Activated CD4-positive, alpha-beta memory T cell treated with anti-CD3 and anti-CD28 coated beads for 36 hours (primary cell): ENCODE results near the gene ATG5. TPM values are rescaled to one million over a fixed set of nuclear protein-coding genes. Genes with fewer than 3 reads are reported as not detected.

ENCODE experiments used
- CTCF ChIA-PET: fragments of 350-600 bp; sonication (Branson Sonifier 250); formaldehyde crosslinking; loops from one replicate; lab custom pipeline; 2021; ENCODE audit warnings: antibody characterized with exemption, inconsistent platforms; lab: Charles Lee
- POLR2A ChIA-PET: fragments of 350-600 bp; sonication (Branson Sonifier 250); formaldehyde crosslinking; loops from one replicate; lab custom pipeline; 2021; ENCODE audit warnings: antibody characterized with exemption; lab: Charles Lee
- DNase-seq: peaks from one replicate; pipeline ENCODE4 v3.0.0-alpha.2; 2020
- H3K27ac Mint-ChIP-seq: one replicate; pipeline ENCODE4 v1.8.0; 2021; ENCODE audit warnings: mixed read lengths
- H3K27me3 Mint-ChIP-seq: one replicate; pipeline ENCODE4 v1.8.0; 2021; ENCODE audit warnings: mixed read lengths
- H3K36me3 Mint-ChIP-seq: one replicate; pipeline ENCODE4 v1.8.0; 2021; ENCODE audit warnings: mixed read lengths
- H3K4me1 Mint-ChIP-seq: one replicate; pipeline ENCODE4 v1.8.0; 2021; ENCODE audit warnings: low read depth, mixed read lengths
- H3K4me3 Mint-ChIP-seq: one replicate; pipeline ENCODE4 v1.8.0; 2021; ENCODE audit warnings: mild to moderate bottlenecking, mixed read lengths
- H3K9me3 Mint-ChIP-seq: one replicate; pipeline ENCODE4 v1.8.0; 2021; ENCODE audit warnings: mixed read lengths
- intact Hi-C: fragments of 100-400 bp; cut with micrococcal nuclease; formaldehyde crosslinking; loops from one replicate; pipeline ENCODE4 v1.15.1; 2023
- total RNA-seq, 2 experiments: library from RNA; stranded (reverse); gene quantifications; one replicate each; pipeline ENCODE4 v1.2.3, GENCODE V29; 2021

The ATG5 gene
- total RNA-seq, 2 experiments from 2014 or later = 29.2 TPM

DNA sequence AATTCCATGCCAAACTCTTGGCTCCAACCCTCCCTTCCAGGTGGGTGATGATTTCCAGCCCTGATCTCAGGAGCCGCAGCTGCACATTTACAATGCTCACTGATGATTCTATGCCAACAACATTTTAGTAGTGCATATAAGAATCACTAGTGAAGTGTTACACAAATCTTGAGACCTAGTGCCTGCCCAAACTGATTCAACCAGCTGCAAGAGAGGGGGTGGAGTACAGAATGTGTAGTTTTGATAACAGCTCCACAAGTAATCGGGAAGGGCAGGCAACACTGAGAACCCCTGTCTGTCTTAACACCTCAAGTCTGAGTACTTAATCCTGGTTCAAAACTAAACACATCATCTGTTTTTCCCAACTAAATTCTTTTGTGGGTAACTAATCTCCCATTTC lies 147.8 kb downstream of the ATG5 start:
- Mint-ChIP-seq H3K27ac (no peak overlapping the region), H3K9me3 (no peaks in the 10 kb centered on the region), H3K4me1 (peaks cover 27% of the 10 kb centered on the region), H3K4me3 (no peak overlapping the region), H3K36me3 (no peaks in the 10 kb centered on the region), H3K27me3 (no peaks in the 10 kb centered on the region)
- no peak for DNase-seq
- ChIA-PET POLR2A (interaction anchor here (1.2 to 1.8 kb wide), 2 partner anchors 10 to 14 kb away, joined by 3 to 8 read pairs; no protein-coding TSS in a partner anchor), CTCF (interaction anchor here (1.1 kb wide), 2 partner anchors 11 to 467 kb away, joined by 3 to 4 read pairs; no protein-coding TSS in a partner anchor)
- intact Hi-C loops = no loop called here

DNA sequence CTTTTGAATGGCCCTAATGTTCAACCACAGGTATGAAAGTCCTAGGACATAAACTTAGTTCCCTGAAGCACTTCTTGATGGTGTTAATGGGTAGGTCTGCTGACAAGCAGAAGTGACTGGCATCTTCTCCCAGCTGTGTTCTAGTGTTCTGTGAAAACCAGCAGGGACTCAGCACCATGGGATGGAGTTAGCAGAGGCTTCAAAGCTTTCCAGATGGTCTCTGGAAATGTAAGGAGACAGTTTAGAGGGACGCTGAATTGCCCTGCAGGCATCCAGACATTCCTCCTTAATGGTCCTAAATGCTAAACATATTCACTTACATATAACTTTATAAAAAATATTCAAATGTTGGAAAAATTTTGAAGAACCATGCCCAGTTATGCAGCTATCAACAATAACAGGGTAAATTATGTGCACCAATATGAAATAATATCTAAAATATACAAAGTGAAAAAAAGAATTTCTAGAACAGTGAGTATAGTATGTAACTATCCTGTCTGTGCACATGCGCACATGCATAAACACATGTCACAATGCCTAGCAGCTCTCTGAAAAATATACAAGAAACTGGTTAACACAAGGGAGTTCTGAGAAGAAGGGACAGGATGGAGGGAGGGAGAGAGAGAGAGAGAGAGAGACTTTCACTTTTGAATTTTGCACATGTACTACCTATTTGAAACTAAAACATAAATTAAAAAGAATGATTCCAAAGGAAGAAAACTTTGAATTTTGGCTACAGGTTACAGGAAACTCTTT lies 152.3 kb downstream of the ATG5 start:
- H3K27ac Mint-ChIP-seq = no peak overlapping the region
- no peak for DNase-seq
- H3K4me1 Mint-ChIP-seq = peaks cover 38% of the 10 kb centered on the region
- H3K4me3 Mint-ChIP-seq = no peak overlapping the region
- H3K27me3 Mint-ChIP-seq = peaks cover 3% of the 10 kb centered on the region
- ChIA-PET CTCF (interaction anchor here (1.6 kb wide), 1 partner anchor 50 kb away, joined by 5 read pairs; no protein-coding TSS in a partner anchor), POLR2A (no interaction called here)
- intact Hi-C loops = no loop called here
- no peaks in the 10 kb centered on the region for H3K9me3 Mint-ChIP-seq
- H3K36me3 Mint-ChIP-seq = no peaks in the 10 kb centered on the region

DNA sequence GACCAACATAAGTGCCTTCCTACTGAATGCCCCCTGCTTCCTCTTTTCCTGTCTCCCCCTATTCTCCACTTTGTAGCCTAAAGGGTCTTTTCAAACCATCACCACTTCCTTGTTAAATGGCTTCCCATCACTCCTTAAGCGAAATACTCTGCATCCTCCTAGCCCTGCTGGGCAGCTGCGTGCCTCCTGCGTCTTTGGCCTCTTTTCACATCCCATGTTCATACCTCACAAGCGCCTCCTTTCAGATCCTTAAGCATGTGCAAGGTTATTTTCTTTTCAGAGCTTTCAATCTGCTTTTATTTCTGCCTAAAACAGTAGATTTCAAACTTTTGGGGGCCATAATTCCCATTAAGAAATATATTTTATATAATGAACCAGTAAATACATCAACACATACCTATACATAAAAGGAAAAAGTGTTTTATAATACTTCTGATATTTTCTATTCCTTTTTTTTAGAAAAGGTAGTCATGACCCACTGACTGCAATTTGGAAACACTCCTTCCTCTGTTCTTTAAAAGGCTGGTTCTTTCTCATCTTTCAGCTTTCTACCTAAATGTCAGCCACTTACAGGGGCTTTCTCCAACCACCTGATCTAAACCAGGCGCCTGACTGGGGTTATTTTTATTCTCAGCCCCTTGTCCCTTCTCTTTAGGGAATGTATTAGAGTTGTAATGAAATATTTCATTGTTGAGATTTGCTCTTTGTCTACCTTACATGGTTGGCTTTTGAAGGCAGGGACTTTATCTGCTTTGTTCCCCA lies 155.3 kb downstream of the ATG5 start:
- intact Hi-C loops = no loop called here
- H3K9me3 Mint-ChIP-seq = no peaks in the 10 kb centered on the region
- ChIA-PET CTCF (interaction anchor here (1.8 kb wide), 1 partner anchor 16 kb away, joined by 5 read pairs; no protein-coding TSS in a partner anchor), POLR2A (no interaction called here)
- peaks cover 58% of the 10 kb centered on the region for H3K4me1 Mint-ChIP-seq
- no peak overlapping the region for H3K27ac Mint-ChIP-seq
- H3K4me3 Mint-ChIP-seq = no peak overlapping the region
- H3K36me3 Mint-ChIP-seq = no peaks in the 10 kb centered on the region
- DNase-seq = no peak
- H3K27me3 Mint-ChIP-seq = peaks cover 3% of the 10 kb centered on the region

DNA sequence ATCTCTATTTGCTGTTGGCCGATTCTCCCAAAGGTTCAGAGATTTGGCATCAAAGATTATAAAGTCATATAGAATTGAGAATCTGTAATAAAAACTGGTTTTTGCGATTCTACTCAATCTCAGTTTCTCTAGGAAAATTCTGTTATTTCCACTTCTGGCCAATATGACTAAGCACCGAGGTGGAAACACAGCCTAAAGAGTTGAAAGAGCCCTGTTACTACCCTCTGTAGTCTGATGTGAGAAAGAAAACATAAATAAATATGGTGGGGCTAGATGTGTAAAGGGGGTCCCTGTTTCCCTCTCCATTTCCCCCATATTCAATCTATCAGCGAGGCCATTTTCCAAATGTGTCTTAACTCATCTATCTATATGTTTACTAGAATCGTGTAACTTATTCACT lies 156.0 kb downstream of the ATG5 start:
- H3K27ac Mint-ChIP-seq = no peak overlapping the region
- peaks cover 65% of the 10 kb centered on the region for H3K4me1 Mint-ChIP-seq
- ChIA-PET POLR2A (interaction anchor here (1.3 to 3.5 kb wide), 3 partner anchors 8 to 66 kb away, joined by 3 to 13 read pairs (median 8); no protein-coding TSS in a partner anchor), CTCF (interaction anchor here (1.1 to 1.8 kb wide), 2 partner anchors 17 to 23 kb away, joined by 3 to 5 read pairs; no protein-coding TSS in a partner anchor)
- peaks cover 3% of the 10 kb centered on the region for H3K27me3 Mint-ChIP-seq
- no peaks in the 10 kb centered on the region for H3K9me3 Mint-ChIP-seq
- intact Hi-C loops = no loop called here
- H3K4me3 Mint-ChIP-seq = no peak overlapping the region
- DNase-seq = no peak
- H3K36me3 Mint-ChIP-seq = peaks cover under 1% of the 10 kb centered on the region

DNA sequence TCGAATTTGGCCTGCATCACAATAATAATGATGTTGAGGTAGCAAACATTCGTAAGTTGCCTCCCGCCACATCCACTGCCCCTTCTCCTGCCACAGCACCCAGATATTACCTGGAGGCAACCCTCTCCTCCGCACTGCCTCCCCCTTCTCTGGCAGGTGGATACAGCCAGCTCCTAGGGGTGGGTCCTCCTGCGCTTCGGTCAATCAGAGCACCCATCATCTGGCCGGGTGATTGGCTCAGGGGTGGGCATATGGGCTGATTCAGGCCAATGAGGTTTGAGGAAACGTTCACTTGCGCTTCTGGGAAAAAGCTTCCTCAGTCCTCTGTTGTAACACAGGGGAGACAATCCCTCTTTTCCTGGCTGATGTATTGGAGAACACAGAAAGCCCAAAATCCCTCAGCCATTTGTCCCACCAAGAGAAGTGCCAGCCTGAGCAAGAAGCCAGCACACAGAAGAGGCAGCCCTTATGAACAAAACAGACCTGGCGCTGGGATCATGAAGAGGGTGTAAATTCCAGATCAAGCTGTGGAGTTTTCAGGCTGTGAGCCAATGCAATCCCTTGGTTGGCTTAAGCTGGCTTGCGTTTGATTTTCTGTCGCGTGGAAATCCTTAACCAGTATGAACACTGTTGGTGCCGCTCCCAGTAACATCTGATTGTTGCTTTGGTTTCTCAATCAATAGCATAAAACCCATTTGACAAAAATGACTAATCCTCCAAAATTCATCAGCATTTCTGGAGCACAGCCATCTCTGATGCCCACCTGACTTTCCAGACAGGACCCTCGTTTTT lies 157.3 kb downstream of the ATG5 start:
- H3K27me3 Mint-ChIP-seq = peaks cover 3% of the 10 kb centered on the region
- DNase-seq = no peak
- no peak overlapping the region for H3K27ac Mint-ChIP-seq
- ChIA-PET CTCF (interaction anchor here (0.7 to 2.3 kb wide), 7 partner anchors 15 to 133 kb away, joined by 3 to 8 read pairs (median 3); no protein-coding TSS in a partner anchor), POLR2A (interaction anchor here (1.2 to 6.3 kb wide), 8 partner anchors 10 to 69 kb away, joined by 3 to 72 read pairs (median 5); no protein-coding TSS in a partner anchor)
- peaks cover 1% of the 10 kb centered on the region for H3K36me3 Mint-ChIP-seq
- no peak overlapping the region for H3K4me3 Mint-ChIP-seq
- H3K9me3 Mint-ChIP-seq = no peaks in the 10 kb centered on the region
- H3K4me1 Mint-ChIP-seq = peaks cover 72% of the 10 kb centered on the region
- intact Hi-C loops = no loop called here

DNA sequence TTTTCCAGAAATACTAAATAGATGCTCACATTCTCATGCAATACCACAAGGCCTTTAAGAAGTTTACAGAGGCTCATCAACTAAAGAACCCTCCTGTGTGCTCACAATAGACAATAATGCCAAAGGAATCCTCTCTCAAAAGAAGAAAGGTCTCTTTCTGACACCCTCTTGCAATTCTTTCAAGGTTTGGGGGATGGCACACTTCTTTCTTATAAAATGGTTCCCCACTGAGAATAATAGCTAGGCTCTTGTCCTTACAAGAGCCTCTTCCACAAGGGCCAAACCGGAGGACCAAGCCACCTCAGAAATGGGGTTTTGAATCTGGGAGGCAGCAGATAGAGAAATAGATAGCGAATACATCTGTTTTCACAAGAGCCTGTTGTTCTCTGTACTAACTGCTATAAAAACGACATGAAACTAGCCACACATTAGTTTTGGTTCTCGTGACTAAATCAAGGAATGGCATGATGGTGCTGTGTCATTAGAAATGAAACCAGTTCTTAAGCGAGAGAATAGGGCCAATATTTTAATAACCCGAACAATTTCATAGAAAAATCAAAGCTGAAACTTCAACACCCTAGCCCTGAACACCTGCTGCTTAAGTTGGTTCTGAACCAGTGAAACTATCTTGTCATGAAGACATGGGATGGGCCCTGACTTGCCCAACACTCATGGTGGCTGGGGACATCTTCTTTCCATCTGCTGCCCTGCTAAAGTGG lies 158.3 kb downstream of the ATG5 start:
- Mint-ChIP-seq H3K36me3 (peaks cover 1% of the 10 kb centered on the region), H3K27me3 (peaks cover 3% of the 10 kb centered on the region), H3K4me1 (peaks cover 79% of the 10 kb centered on the region), H3K27ac (peak overlapping the region; percentile 74), H3K4me3 (peak overlapping the region; percentile 24), H3K9me3 (no peaks in the 10 kb centered on the region)
- ChIA-PET CTCF (interaction anchor here (0.9 to 2.3 kb wide), 5 partner anchors 20 to 134 kb away, joined by 3 to 8 read pairs (median 3); no protein-coding TSS in a partner anchor), POLR2A (interaction anchor here (1.7 to 6.3 kb wide), 5 partner anchors 11 to 68 kb away, joined by 4 to 72 read pairs (median 8); no protein-coding TSS in a partner anchor)
- no peak for DNase-seq
- intact Hi-C loops = no loop called here

DNA sequence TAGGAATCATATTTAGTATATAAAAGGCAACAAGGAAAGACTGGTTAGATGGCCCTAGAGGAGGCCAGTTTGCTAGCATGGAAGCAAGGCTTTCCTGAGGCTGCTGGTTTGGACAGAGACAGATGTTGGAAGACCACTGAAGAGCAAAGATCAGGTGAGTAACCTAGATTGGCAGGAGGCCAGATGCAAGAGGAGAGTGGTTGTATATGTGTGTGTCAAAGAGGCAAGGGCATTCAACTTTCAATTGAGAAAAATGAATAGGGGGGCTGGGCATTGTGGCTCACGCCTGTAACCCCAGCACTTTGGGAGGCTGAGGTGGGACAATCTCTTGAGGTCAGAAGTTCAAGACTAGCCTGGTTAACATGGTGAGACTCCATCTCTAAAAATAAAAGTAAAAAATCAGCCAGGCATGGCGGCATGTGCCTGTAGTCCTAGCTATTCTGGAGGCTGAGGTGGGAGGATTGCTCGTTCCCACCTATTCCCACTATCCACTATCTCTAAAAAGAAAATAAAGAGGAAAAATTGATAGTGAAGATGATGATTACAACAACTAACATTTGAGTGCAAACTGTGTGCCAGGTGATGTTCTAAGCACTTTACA lies 159.6 kb downstream of the ATG5 start:
- Mint-ChIP-seq H3K27ac (no peak overlapping the region), H3K36me3 (peaks cover 1% of the 10 kb centered on the region), H3K4me3 (no peak overlapping the region), H3K9me3 (no peaks in the 10 kb centered on the region), H3K4me1 (peaks cover 79% of the 10 kb centered on the region), H3K27me3 (no peaks in the 10 kb centered on the region)
- no peak for DNase-seq
- ChIA-PET CTCF (no interaction called here), POLR2A (interaction anchor here (1.3 to 6.3 kb wide), 5 partner anchors 16 to 76 kb away, joined by 3 to 72 read pairs (median 6); no protein-coding TSS in a partner anchor)
- intact Hi-C loops = no loop called here

DNA sequence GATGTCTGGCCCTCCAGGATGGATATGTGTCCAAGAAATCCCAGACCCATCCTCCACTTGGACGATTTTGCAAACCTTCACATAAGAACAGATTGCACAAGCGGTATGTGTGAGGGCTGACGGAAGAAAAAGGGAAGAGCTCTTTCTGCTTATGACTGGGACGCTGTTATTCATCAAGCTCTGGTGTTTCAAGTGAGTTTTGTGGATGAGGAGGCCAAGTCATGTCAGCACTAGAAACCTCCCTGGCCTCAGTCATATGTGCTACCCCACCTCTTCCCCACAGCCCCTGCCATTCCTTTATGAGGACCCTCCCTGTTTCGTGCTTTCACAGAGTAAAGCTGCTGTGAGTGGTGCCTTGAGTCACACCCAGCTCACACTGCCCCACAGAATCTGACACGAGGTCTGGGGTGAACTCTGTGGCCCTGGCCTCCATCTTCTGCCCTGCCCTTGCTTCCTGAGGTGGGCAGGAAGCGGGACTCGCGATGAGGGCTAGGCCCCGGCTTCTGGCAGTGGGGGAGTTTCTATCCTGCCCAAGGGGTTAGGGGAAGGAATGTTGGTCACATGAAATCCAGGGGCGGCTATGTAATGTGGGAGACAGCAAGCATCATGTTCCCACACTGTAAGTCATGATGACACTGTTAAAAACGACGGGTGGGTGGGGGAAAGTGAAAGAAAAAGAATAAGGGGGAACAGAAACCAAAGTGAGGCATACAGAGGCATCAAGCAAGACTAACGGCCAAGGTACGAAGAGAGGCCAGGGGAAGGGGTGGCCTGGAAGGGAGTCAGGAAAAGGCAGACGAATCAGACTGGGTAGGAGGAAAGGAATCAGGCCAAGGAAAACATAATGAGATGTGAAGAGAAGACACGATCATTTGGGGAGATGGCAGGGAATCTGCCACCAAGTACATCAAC lies 161.3 kb downstream of the ATG5 start:
- intact Hi-C loops = loop anchor here (1.0 to 5.0 kb wide), 16 partner anchors 15 to 563 kb away; no protein-coding TSS in a partner anchor
- DNase-seq = peak; percentile 90
- Mint-ChIP-seq H3K9me3 (no peaks in the 10 kb centered on the region), H3K27me3 (no peaks in the 10 kb centered on the region), H3K27ac (peak overlapping the region; percentile 91), H3K4me1 (peaks cover 66% of the 10 kb centered on the region), H3K4me3 (peak overlapping the region; percentile 64), H3K36me3 (peaks cover 1% of the 10 kb centered on the region)
- ChIA-PET CTCF (interaction anchor here (0.5 to 2.6 kb wide), 16 partner anchors 15 to 185 kb away, joined by 3 to 15 read pairs (median 6); no protein-coding TSS in a partner anchor), POLR2A (interaction anchor here (0.7 to 6.3 kb wide), 24 partner anchors 11 to 376 kb away, joined by 3 to 72 read pairs (median 6); partner anchors contain the start of gene ATG5)

DNA sequence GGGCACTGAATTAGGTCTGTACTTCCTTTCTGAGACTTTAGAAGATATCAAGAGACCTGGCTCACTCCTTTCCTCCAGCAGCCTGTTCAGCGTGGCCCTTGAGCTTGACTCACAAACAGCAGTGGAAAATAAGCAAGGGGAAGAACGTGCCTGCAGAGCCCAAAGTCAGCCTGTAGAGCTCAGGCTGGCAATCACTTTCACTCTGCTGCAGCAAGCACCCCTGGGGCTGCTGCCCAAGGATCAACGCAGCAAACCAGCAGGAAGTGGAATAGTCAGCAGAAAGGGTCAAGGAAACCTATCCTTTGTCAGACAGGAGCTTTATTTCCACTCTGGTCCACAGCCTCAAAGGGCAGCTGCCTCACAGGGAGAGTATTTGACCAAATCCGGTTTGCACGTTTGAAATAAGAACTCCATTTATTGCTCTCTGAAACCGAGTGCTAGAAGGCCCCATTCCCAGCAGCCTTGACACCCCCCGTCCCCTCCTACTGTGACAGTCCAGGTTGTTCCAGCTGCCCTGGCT lies 162.1 kb downstream of the ATG5 start:
- peak; percentile 80 for DNase-seq
- intact Hi-C loops = loop anchor here (5.0 kb wide), 1 partner anchor 359 kb away; no protein-coding TSS in a partner anchor
- Mint-ChIP-seq H3K27me3 (no peaks in the 10 kb centered on the region), H3K36me3 (peaks cover 1% of the 10 kb centered on the region), H3K27ac (peak overlapping the region; percentile 91), H3K4me3 (peak overlapping the region; percentile 64), H3K9me3 (no peaks in the 10 kb centered on the region), H3K4me1 (peaks cover 60% of the 10 kb centered on the region)
- ChIA-PET POLR2A (interaction anchor here (0.8 to 6.3 kb wide), 21 partner anchors 10 to 263 kb away, joined by 3 to 72 read pairs (median 7); partner anchors contain the start of gene ATG5), CTCF (interaction anchor here (0.5 to 2.6 kb wide), 16 partner anchors 16 to 185 kb away, joined by 3 to 15 read pairs (median 6); no protein-coding TSS in a partner anchor)
